Prostate gland (tissue), 2 donors: ENCODE results near the gene DSCAML1. TPM values are rescaled to one million over a fixed set of nuclear protein-coding genes. Genes with fewer than 3 reads are reported as not detected.

ENCODE experiments used
- DNase-seq: peaks from one replicate; pipeline ENCODE4 v3.0.0-alpha.2; 2019; ENCODE audit warnings: low spot score
- H3K27ac ChIP-seq, 2 donors: fragments of 200-600 bp; sonication (generic); 2 replicates each; pipeline ENCODE4 v1.5.1; 2017 to 2019
- H3K27me3 ChIP-seq: fragments of 200-600 bp; sonication (generic); replicated peaks from 2 replicates; pipeline ENCODE4 v1.5.1; 2019; ENCODE audit not compliant: insufficient read depth
- H3K36me3 ChIP-seq, 2 donors: fragments of 200-600 bp; sonication (generic); 1 replicate in 1 of 2; 2 replicates in 1 of 2; pipeline versions ENCODE4 v1.5.1 to v1.8.1; 2017 to 2019
- H3K4me1 ChIP-seq: fragments of 200-600 bp; sonication (generic); replicated peaks from 2 replicates; pipeline ENCODE4 v1.5.1; 2019
- H3K4me3 ChIP-seq, 2 donors: fragments of 200-600 bp; sonication (generic); 2 replicates each; pipeline ENCODE4 v1.5.1; 2017 to 2019
- H3K9me3 ChIP-seq: fragments of 200-600 bp; sonication (generic); 2 replicates; pipeline ENCODE4 v1.5.1; 2017
- CTCF ChIP-seq, 4 experiments: fragments of 200-600 bp in 2 of 4; fragments of 450-650 bp in 2 of 4; sonication (generic) in 2 of 4; IDR thresholded peaks; 1 replicate in 3 of 4; 2 replicates in 1 of 4; pipeline ENCODE4 v1.5.1; 2016 to 2019; ENCODE audit warnings: antibody characterized with exemption in 4 of 4, mild to moderate bottlenecking in 2 of 4, moderate library complexity in 2 of 4
- POLR2A ChIP-seq: fragments of 450-650 bp; IDR thresholded peaks from one replicate; pipeline ENCODE4 v1.6.1; 2016; ENCODE audit warnings: antibody characterized with exemption, mild to moderate bottlenecking
- POLR2AphosphoS5 ChIP-seq: sonication (generic); formaldehyde crosslinking; IDR thresholded peaks from one replicate; pipeline ENCODE4 v1.6.1; 2017; ENCODE audit warnings: antibody characterized with exemption
- WGBS: methylation state at CpG from one replicate; pipeline ENCODE4 v1.1.5; 2018; 5-methylcytosine and 5-hydroxymethylcytosine counted together
- intact Hi-C: fragments of 100-400 bp; cut with DNase I; formaldehyde crosslinking; loops from one replicate; pipeline ENCODE4 v1.14.2; 2022
- total RNA-seq, 2 donors: library from RNA; depleted of rRNA; stranded (reverse); fragments of >200 nt; gene quantifications; one replicate each; pipeline ENCODE4 v1.1.0, GENCODE V29; 2016

Gene DSCAML1
- total RNA-seq, 2 donors from 2014 or later = 0.14 to 2.8 TPM

GRCh38 chr11:117547946-117548345 is 249.1 kb downstream of the DSCAML1 start:
- Histone ChIP-seq H3K27ac (no peak overlapping the region), H3K9me3 (no peaks in the 10 kb centered on the region), H3K4me3 (no peak overlapping the region), H3K4me1 (no peaks in the 10 kb centered on the region), H3K27me3 (no peaks in the 10 kb centered on the region), H3K36me3 (no peaks in the 10 kb centered on the region)
- intact Hi-C loops = no loop called here
- DNase-seq = no peak
- TF ChIP-seq POLR2AphosphoS5 (no peak), POLR2A (no peak), CTCF (IDR thresholded peaks at IDR 0.05) (no peak)
- WGBS = 89% methylated on average over 7 of the region's 7 CpGs

- Histone ChIP-seq H3K4me3 (no peak overlapping the region), H3K9me3 (no peaks in the 10 kb centered on the region), H3K36me3 (no peaks in the 10 kb centered on the region), H3K27ac (no peak overlapping the region), H3K4me1 (no peaks in the 10 kb centered on the region), H3K27me3 (no peaks in the 10 kb centered on the region)
- DNase-seq = no peak
- 74% methylated on average over 16 of the region's 16 CpGs for WGBS
- intact Hi-C loops = no loop called here
- TF ChIP-seq POLR2A (no peak), CTCF (IDR thresholded peaks at IDR 0.05) (no peak), POLR2AphosphoS5 (no peak)
These were observed 249.7 kb downstream of the DSCAML1 start for GRCh38 chr11:117547195-117547850.

GRCh38 chr11:117546431-117547194 is 250.4 kb downstream of the DSCAML1 start:
- intact Hi-C loops = no loop called here
- no peak overlapping the region for H3K27ac ChIP-seq
- H3K4me1 ChIP-seq = no peaks in the 10 kb centered on the region
- no peaks in the 10 kb centered on the region for H3K9me3 ChIP-seq
- no peak for TF ChIP-seq CTCF (IDR thresholded peaks at IDR 0.05)
- no peak for DNase-seq
- H3K27me3 ChIP-seq = no peaks in the 10 kb centered on the region
- 62% methylated on average over 12 of the region's 12 CpGs for WGBS
- no peaks in the 10 kb centered on the region for H3K36me3 ChIP-seq
- H3K4me3 ChIP-seq = no peak overlapping the region

GRCh38 chr11:117545706-117546105 is 251.3 kb downstream of the DSCAML1 start:
- WGBS = 90% methylated on average over 12 of the region's 12 CpGs
- intact Hi-C loops = no loop called here
- no peak for DNase-seq
- H3K27ac ChIP-seq = no peak overlapping the region
- H3K27me3 ChIP-seq = no peaks in the 10 kb centered on the region
- H3K9me3 ChIP-seq = no peaks in the 10 kb centered on the region
- H3K4me3 ChIP-seq = no peak overlapping the region
- no peak for TF ChIP-seq POLR2AphosphoS5
- no peak for TF ChIP-seq POLR2A
- no peak for TF ChIP-seq CTCF (IDR thresholded peaks at IDR 0.05)
- no peaks in the 10 kb centered on the region for H3K4me1 ChIP-seq
- H3K36me3 ChIP-seq = no peaks in the 10 kb centered on the region
